K562 (cell line): ENCODE results near the gene ACRBP. TPM values are rescaled to one million over a fixed set of nuclear protein-coding genes. Genes with fewer than 3 reads are reported as not detected.

Experiments
- CTBP1 ChIP-seq: fragments of 450-650 bp; IDR thresholded peaks from 2 replicates; pipeline ENCODE4 v1.6.1; 2016; ENCODE audit warnings: borderline replicate concordance
- IFI16 ChIP-seq: fragments of 250-450 bp; sonication (Bioruptor Pico); IDR thresholded peaks from 2 replicates; pipeline ENCODE4 v2.1.2; 2022; ENCODE audit warnings: mild to moderate bottlenecking, inconsistent platforms
- KLF6 ChIP-seq: fragments of 250-450 bp; sonication (Bioruptor Pico); IDR thresholded peaks from 2 replicates; pipeline ENCODE4 v1.4.0; 2020; ENCODE audit warnings: mild to moderate bottlenecking, moderate library complexity, borderline replicate concordance
- MECOM ChIP-seq: fragments of 250-450 bp; sonication (Bioruptor Pico); IDR thresholded peaks from 2 replicates; pipeline ENCODE4 v1.8.0; 2022; ENCODE audit warnings: inconsistent platforms
- MYC ChIP-seq, 2 experiments: fragments of 250-450 bp in 1 of 2; sonication (Bioruptor Pico) in 1 of 2; IDR thresholded peaks; 2 replicates each; pipeline versions ENCODE4 v1.5.1 to v1.6.1; 2012 to 2021; ENCODE audit warnings: low read depth in 2 of 2, borderline replicate concordance in 1 of 2, improper control_type of control experiment in 1 of 2, low read length in 1 of 2, mild to moderate bottlenecking in 1 of 2, moderate library complexity in 1 of 2
- NR3C1 ChIP-seq: sonication (generic); formaldehyde crosslinking; IDR thresholded peaks from 2 replicates; pipeline ENCODE4 v1.8.1; 2022; ENCODE audit warnings: missing genetic modification reagents
- PURB ChIP-seq: sonication (generic); formaldehyde crosslinking; IDR thresholded peaks from 2 replicates; pipeline ENCODE4 v1.9.0; 2021; ENCODE audit warnings: low read depth, mild to moderate bottlenecking, missing genetic modification reagents
- SMAD1 ChIP-seq: fragments of 150-350 bp; IDR thresholded peaks from 2 replicates; pipeline ENCODE4 v1.6.1; 2014; ENCODE audit warnings: low read length, low read depth; ENCODE audit not compliant: partially characterized antibody
- TEAD1 ChIP-seq, 2 experiments: fragments of 450-650 bp in 1 of 2; sonication (generic) in 1 of 2; formaldehyde crosslinking; IDR thresholded peaks; 2 replicates each; pipeline versions ENCODE4 v1.4.0 to v1.8.0; 2020 to 2022; ENCODE audit warnings: mild to moderate bottlenecking in 2 of 2, missing genetic modification reagents in 1 of 2
- ZBTB17 ChIP-seq: fragments of 450-650 bp; formaldehyde crosslinking; IDR thresholded peaks from 2 replicates; pipeline ENCODE4 v1.4.0; 2020; ENCODE audit warnings: mild to moderate bottlenecking
- ZNF778 ChIP-seq: fragments of 450-650 bp; formaldehyde crosslinking; IDR thresholded peaks from 2 replicates; pipeline ENCODE4 v1.4.0; 2020; ENCODE audit warnings: mild to moderate bottlenecking, moderate library complexity
- polyA plus RNA-seq, 8 experiments: library from polyadenylated mRNA; depleted of rRNA in 4 of 8; stranded (reverse) in 5 of 8; unstranded in 3 of 8; fragments of >200 nt; fragmentation: Nextera tagmentation in 2 of 8; fragmentation: Illumina TruSeq in 1 of 8; extraction: Ambion mirVana in 2 of 8; extraction: Trizol in 1 of 8; gene quantifications; 2 replicates each; pipeline versions ENCODE4 v1.2.1 to v1.2.3, GENCODE V29; 2011 to 2014; ENCODE audit warnings: inconsistent platforms in 1 of 8, missing spikeins in 1 of 8
- total RNA-seq, 7 experiments: library from RNA; depleted of rRNA in 6 of 7; stranded (reverse); fragments of >200 nt in 6 of 7; fragmentation: Illumina TruSeq in 2 of 7; extraction: Trizol in 2 of 7; gene quantifications; 2 replicates each; pipeline versions ENCODE4 v1.2.1 to v1.2.3, GENCODE V29; 2011 to 2021; ENCODE audit warnings: low replicate concordance in 1 of 7
- TF ChIP-seq, protein P1 (sequence below): fragments of 450-650 bp; IDR thresholded peaks from 2 replicates; pipeline ENCODE4 v1.6.1; 2018; ENCODE audit not compliant: partially characterized antibody
- TF ChIP-seq, protein P2 (sequence below), 3 experiments: fragments of 200-800 bp in 1 of 3; sonication (Bioruptor generic) in 1 of 3; sonication (generic) in 1 of 3; formaldehyde crosslinking in 1 of 3; IDR thresholded peaks; 2 replicates each; pipeline versions ENCODE4 v1.6.1 to v1.8.0; 2016 to 2022; ENCODE audit warnings: mild to moderate bottlenecking in 2 of 3, missing compliant biosample characterization in 2 of 3, missing genetic modification characterization in 2 of 3, missing genetic modification reagents in 1 of 3
- TF ChIP-seq, protein P3 (sequence below), 2 experiments: fragments of 200-800 bp in 1 of 2; sonication (Bioruptor generic) in 1 of 2; sonication (generic) in 1 of 2; formaldehyde crosslinking in 1 of 2; IDR thresholded peaks in 1 of 2; conservative IDR thresholded peaks in 1 of 2; 2 replicates each; pipeline versions ENCODE4 v1.5.0 to v1.6.1; 2016 to 2020; ENCODE audit warnings: missing compliant biosample characterization in 1 of 2, missing genetic modification characterization in 1 of 2, missing genetic modification reagents in 1 of 2
- TF ChIP-seq, protein P4 (sequence below): fragments of 200-800 bp; sonication (Bioruptor generic); IDR thresholded peaks from 2 replicates; pipeline ENCODE4 v1.6.1; 2017; ENCODE audit warnings: missing genetic modification characterization, missing compliant biosample characterization
- TF ChIP-seq, protein P5 (sequence below): fragments of 250-450 bp; sonication (Bioruptor Pico); IDR thresholded peaks from 2 replicates; pipeline ENCODE4 v1.4.0; 2020

ACRBP gene
- total and polyA plus RNA-seq, 9 of the 15 experiments (the other 6 are each of a cell fraction or from before 2014, with no cell fraction given) = 3.1 to 31.8 (median 8.4) TPM

DNA sequence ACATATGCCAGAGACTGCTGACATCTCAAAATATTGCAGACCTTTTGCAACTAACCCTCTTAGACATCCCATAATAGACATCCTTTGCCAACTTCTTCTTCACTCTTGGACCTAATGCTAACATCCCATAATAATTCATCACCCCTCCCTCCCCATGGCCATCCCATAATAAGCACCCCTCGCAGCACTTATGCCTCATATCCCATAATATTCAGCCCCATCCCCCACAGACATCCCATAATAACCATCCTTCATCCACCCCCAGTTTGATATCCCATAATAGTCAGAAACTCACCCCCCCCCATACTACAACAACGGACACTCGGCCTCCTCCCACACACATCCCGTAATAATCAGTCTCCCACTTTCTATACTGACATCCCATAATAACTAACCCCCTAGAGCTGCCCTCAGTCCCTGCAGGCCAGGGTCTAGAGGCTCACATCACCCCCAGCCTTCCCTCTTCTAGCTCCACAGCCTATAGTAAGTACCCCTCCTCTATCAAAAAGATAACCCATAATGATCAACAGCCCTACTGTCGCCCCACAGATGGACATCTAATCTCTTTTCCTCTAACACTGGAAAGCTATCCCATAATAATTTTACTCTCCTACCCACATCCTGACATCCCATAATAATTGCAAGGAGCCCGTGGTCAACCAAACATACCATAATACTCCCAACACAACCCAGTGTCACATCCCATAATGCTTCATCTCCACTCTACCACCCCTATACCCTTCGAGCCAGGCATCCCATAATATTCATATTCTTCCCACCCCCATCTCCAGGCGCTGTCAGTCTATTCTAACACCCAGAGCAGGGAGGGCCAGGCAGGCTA, 39.3 kb downstream of the ACRBP start (continued):
- TF ChIP-seq, protein P1, sequence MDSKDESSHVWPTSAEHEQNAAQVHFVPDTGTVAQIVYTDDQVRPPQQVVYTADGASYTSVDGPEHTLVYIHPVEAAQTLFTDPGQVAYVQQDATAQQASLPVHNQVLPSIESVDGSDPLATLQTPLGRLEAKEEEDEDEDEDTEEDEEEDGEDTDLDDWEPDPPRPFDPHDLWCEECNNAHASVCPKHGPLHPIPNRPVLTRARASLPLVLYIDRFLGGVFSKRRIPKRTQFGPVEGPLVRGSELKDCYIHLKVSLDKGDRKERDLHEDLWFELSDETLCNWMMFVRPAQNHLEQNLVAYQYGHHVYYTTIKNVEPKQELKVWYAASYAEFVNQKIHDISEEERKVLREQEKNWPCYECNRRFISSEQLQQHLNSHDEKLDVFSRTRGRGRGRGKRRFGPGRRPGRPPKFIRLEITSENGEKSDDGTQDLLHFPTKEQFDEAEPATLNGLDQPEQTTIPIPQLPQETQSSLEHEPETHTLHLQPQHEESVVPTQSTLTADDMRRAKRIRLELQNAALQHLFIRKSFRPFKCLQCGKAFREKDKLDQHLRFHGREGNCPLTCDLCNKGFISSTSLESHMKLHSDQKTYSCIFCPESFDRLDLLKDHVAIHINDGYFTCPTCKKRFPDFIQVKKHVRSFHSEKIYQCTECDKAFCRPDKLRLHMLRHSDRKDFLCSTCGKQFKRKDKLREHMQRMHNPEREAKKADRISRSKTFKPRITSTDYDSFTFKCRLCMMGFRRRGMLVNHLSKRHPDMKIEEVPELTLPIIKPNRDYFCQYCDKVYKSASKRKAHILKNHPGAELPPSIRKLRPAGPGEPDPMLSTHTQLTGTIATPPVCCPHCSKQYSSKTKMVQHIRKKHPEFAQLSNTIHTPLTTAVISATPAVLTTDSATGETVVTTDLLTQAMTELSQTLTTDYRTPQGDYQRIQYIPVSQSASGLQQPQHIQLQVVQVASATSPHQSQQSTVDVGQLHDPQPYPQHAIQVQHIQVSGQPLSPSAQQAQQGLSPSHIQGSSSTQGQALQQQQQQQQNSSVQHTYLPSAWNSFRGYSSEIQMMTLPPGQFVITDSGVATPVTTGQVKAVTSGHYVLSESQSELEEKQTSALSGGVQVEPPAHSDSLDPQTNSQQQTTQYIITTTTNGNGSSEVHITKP = no peak
- TF ChIP-seq ZNF778 (CRISPR knock-in tag) = no peak
- TF ChIP-seq MYC (IDR thresholded peaks at IDR 0.05; ENCODE audit: low read depth, low read length) = no peak
- peak; percentile 36; the same call in 1 of the 2 replicates for TF ChIP-seq MYC (CRISPR knock-in tag; IDR thresholded peaks at IDR 0.05; ENCODE audit: borderline replicate concordance, low read depth)
- TF ChIP-seq ZBTB17 (CRISPR knock-in tag) = 0 out of 2 replicates have a peak, but pooled peaks have one; percentile 35
- TF ChIP-seq MECOM (CRISPR knock-in tag) = no peak
- TF ChIP-seq CTBP1 = no peak
- TF ChIP-seq TEAD1 (CRISPR knock-in tag; IDR thresholded peaks at IDR 0.05) = peak in 1 of 2 experiments; percentile 67; a peak in 2 of 4 replicates
- TF ChIP-seq, protein P2, sequence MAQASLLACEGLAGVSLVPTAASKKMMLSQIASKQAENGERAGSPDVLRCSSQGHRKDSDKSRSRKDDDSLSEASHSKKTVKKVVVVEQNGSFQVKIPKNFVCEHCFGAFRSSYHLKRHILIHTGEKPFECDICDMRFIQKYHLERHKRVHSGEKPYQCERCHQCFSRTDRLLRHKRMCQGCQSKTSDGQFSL (CRISPR knock-in tag; IDR thresholded peaks at IDR 0.05) = peak; percentile 98
- TF ChIP-seq, protein P2 (tag; IDR thresholded peaks at IDR 0.05) = no peak
- TF ChIP-seq SMAD1 = no peak
- TF ChIP-seq, protein P3, sequence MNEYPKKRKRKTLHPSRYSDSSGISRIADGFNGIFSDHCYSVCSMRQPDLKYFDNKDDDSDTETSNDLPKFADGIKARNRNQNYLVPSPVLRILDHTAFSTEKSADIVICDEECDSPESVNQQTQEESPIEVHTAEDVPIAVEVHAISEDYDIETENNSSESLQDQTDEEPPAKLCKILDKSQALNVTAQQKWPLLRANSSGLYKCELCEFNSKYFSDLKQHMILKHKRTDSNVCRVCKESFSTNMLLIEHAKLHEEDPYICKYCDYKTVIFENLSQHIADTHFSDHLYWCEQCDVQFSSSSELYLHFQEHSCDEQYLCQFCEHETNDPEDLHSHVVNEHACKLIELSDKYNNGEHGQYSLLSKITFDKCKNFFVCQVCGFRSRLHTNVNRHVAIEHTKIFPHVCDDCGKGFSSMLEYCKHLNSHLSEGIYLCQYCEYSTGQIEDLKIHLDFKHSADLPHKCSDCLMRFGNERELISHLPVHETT (CRISPR knock-in tag; conservative IDR thresholded peaks at IDR 0.05 in 1 of 2, IDR thresholded peaks at IDR 0.05 in 1 of 2) = peak in 1 of 2 experiments; percentile 95; a peak in 2 of 4 replicates
- TF ChIP-seq, protein P4, sequence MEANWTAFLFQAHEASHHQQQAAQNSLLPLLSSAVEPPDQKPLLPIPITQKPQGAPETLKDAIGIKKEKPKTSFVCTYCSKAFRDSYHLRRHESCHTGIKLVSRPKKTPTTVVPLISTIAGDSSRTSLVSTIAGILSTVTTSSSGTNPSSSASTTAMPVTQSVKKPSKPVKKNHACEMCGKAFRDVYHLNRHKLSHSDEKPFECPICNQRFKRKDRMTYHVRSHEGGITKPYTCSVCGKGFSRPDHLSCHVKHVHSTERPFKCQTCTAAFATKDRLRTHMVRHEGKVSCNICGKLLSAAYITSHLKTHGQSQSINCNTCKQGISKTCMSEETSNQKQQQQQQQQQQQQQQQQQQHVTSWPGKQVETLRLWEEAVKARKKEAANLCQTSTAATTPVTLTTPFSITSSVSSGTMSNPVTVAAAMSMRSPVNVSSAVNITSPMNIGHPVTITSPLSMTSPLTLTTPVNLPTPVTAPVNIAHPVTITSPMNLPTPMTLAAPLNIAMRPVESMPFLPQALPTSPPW (CRISPR knock-in tag) = peak; percentile 86
- no peak for TF ChIP-seq PURB (CRISPR knock-in tag)
- TF ChIP-seq, protein P5, sequence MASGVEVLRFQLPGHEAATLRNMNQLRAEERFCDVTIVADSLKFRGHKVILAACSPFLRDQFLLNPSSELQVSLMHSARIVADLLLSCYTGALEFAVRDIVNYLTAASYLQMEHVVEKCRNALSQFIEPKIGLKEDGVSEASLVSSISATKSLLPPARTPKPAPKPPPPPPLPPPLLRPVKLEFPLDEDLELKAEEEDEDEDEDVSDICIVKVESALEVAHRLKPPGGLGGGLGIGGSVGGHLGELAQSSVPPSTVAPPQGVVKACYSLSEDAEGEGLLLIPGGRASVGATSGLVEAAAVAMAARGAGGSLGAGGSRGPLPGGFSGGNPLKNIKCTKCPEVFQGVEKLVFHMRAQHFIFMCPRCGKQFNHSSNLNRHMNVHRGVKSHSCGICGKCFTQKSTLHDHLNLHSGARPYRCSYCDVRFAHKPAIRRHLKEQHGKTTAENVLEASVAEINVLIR (CRISPR knock-in tag) = no peak
- TF ChIP-seq IFI16 (CRISPR knock-in tag) = no peak
- no peak for TF ChIP-seq NR3C1 (CRISPR knock-in tag)
- TF ChIP-seq KLF6 (CRISPR knock-in tag) = peak; percentile 58; the same call in 1 of the 2 replicates
